Left colon (tissue), 2 donors: ENCODE data around the gene MIA. TPM values are rescaled to one million over a fixed set of nuclear protein-coding genes. Genes with fewer than 3 reads are reported as not detected.
A peak's percentile ranks its signal among the peaks of the same experiment; 100 is the strongest.
"Not testable (repeated sequence)": the region's sequence is repeated elsewhere in the genome, so short reads cannot be mapped to it uniquely, and the experiment has no call there.

ENCODE experiments used
- ATAC-seq: fragments of 200-7000 bp; cut with Tn5 transposase; one replicate; pipeline ENCODE4 v1.9.1; 2020; ENCODE audit warnings: mild to moderate bottlenecking, moderate library complexity
- DNase-seq, 2 donors: peaks; one replicate each; pipeline ENCODE4 v3.0.0-alpha.2; 2020
- intact Hi-C, 2 donors: fragments of 100-400 bp; cut with DNase I in 1 of 2; cut with micrococcal nuclease in 1 of 2; formaldehyde crosslinking; loops; one replicate each; pipeline versions ENCODE4 v1.11.2 to v1.14.0; 2022; cut with DNase I, micrococcal nuclease
- total RNA-seq, 2 donors: library from RNA; stranded (reverse); fragmentation: NEBNext Ultra II Directional; extraction: Animal tissue kit (Norgen Biotek cat#: 25700); gene quantifications; one replicate each; pipeline ENCODE4 v1.2.1, GENCODE V29; 2021
- donor health status: DM: no; HTN: no; CAD: no.
- donor health status: DM: yes; HTN: yes; CAD: no.

MIA gene
- total RNA-seq, 2 donors from 2014 or later = 1.7 TPM; not detected in 1

DNA sequence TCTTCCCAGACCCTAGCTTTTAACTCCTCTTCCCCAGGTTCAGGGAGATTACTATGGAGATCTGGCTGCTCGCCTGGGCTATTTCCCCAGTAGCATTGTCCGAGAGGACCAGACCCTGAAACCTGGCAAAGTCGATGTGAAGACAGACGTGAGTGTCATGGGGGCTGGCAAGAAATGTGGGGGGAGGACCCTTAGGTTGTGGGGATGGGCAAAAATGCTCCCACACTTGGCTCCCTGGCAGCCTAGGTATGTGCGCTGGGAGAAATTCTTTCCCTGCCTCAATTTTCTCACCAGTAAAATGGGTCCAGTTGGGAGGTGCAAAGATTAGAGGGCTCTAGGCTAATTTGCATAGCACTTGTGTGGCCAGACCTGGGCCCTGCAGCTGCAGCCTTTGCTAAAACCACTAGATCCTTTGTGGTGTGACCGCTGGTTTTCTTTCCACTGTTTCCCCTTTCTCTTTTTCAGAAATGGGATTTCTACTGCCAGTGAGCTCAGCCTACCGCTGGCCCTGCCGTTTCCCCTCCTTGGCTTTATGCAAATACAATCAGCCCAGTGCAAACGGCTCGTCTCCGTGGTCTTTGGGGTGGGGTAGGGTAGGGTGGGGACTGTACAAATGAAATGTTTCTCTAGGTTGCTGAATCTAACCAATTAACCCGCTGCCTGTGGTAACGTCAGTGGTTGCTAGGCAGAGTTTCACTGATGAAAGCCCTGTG lies 1.8 kb downstream of the MIA start:
- DNase-seq = peak; percentile 90 to 92
- peak; percentile 77 for ATAC-seq
- intact Hi-C loops = no loop called here

DNA sequence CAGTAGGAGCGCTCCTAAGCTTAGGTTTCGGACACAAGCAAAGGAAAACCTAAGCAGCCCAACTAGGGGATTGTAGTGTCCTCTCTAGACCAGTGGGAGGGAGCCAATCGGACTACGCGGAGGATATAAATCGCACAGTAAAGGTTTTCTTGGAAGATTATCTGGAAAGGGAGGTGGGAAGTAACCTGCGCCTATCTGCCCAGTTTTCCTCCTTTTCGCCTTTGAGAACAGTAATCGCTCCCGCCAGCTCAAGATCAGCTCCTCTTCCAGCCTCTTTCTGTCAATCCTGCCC lies 2.3 kb downstream of the MIA start:
- ATAC-seq (no peak), DNase-seq (no peak)
- intact Hi-C loops = no loop called here

DNA sequence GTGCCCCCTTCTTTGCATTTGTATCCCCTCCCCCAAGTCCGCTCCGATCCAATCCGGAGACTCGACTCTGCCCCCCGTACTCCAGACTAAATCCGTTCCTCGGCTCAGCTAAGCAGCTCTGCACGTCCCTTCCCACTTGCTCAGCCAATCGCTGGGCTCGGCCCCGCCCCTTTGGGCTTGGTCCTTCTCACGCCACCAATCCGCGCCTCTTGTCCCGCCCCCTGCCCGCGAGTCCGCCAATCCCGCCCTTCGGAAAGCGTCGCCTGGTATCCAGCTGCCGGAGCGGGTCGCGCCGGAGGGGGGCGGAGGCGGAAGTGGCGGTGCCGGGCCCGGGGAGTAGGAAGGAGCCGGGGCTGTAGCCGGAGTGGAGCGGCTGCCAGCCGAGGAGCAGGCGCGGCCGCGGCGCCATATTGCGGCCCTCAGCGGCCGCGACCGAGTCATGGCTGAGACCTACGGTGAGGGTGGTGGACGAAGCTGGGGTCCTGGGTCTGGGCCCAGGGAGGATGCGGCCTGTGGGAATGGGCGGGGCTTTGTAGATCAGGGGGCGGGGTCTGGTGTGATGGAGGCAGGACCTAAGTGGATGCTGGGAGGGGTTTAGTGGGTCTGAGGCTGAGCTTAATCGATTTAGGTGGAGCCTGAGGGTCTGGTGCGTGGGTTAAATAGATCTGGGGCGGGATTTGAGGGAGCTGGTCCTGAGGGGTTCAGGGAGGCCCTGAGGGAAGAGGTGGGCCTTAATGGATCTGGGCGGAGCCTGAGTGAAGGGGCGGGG lies 2.8 kb downstream of the MIA start, which contains the start of gene RAB4B:
Gene RAB4B, plus strand, starts transcription at position 311 of the 769 bp plus-strand sequence. Its CDS starts 129 bp downstream, at position 440.
- intact Hi-C loops = no loop called here
- DNase-seq (peak; percentile 100), ATAC-seq (peak; percentile 86)

- DNase-seq (no peak), ATAC-seq (no peak)
- intact Hi-C loops = no loop called here
These were observed 3.5 kb downstream of the MIA start for GRCh38 chr19:40778706-40779284.

GRCh38 chr19:40780582-40780981 lies 5.3 kb downstream of the MIA start:
- ATAC-seq (no peak), DNase-seq (no peak)
- intact Hi-C loops = no loop called here

DNA sequence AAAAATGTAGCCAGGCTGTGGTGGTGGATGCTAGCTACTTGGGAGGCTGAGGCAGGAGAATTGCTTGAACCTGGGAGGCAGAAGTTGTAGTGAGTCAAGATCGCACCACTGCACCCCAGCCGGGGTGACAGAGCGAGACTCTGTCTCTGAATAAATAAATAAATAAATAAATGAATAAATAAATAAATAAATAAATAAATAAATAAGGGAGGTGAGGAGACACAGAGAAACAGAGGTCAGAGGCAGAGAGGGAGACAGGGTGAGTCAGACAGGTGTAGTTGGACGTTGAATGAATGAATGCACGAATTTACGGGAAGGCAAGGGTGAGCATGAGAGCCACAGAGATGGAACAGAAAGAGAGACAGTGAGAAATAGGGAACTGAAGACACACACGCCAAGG lies 5.8 kb downstream of the MIA start:
- no peak for ATAC-seq
- no peak for DNase-seq
- intact Hi-C loops = no loop called here

- no peak for ATAC-seq
- no peak for DNase-seq
- intact Hi-C loops = no loop called here
These were observed 8.4 kb downstream of the MIA start for GRCh38 chr19:40783711-40784110.

- ATAC-seq, DNase-seq, intact Hi-C loops: not testable (repeated sequence)
These were observed 8.8 kb downstream of the MIA start for GRCh38 chr19:40784146-40784545.

DNA sequence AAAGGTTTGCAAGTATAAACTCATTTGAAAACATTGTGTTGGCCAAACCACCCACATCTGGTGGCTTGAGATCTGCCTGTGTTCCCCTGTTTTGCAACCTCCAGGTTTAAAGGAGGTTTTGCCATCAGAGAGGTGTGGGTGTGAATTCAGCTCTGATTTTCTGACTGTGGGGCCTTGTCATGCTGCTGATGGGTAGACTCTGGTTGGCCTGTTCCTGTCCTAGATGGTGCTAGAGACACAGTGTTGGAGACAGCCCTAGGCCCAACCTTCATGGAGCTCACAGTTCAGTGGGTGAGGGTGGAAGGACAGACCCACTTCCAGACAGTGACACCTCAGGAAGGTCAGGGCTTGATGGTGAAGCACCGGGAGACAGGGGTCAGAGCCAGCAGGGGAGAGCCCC lies 10.2 kb downstream of the MIA start:
- ATAC-seq = no peak
- no peak for DNase-seq
- intact Hi-C loops = no loop called here

DNA sequence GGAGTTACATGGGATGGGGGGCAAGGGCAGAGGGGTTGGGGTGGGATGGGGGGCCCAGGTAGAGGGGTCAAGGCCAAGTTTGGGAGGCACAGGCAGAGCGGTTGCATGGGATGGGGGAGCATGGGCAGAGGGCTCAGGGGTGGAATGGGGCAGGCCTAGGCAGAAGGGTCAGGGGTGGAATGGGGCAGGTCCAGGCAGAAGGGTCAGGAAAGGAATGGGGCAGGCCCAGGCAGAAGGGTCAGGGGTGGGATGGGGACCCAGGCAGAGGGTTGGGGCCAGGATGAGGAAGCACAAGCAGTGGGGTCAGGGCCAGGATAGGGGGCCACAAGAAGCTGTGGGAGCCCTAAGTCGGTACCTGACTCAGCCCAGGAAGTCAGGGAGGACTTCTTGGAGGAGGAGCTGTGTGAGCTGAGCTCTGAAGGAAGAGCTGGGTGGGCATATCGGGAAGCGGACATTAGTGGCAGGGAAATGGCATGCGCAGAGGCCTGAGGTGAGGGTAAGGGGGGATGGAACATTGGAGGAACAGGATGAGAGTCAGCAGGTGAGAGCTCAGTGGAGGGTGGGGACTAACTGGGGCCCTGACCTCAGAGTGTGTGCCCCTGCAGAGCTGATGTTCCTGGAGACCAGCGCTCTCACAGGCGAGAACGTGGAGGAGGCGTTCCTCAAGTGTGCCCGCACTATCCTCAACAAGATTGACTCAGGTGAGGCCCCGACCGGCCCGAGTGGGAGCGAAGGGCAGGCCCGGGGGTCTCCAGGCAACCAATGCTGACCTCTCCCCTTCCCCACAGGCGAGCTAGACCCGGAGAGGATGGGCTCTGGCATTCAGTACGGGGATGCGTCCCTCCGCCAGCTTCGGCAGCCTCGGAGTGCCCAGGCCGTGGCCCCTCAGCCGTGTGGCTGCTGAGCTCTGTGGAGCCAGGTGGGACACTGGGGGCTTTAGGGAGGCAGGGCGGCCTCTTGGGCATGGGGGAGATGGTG lies 11.0 kb downstream of the MIA start:
- ATAC-seq (no peak), DNase-seq (no peak)
- intact Hi-C loops = no loop called here

GRCh38 chr19:40791349-40791748 lies 16.0 kb downstream of the MIA start:
- ATAC-seq (no peak), DNase-seq (no peak)
- intact Hi-C loops = no loop called here

DNA sequence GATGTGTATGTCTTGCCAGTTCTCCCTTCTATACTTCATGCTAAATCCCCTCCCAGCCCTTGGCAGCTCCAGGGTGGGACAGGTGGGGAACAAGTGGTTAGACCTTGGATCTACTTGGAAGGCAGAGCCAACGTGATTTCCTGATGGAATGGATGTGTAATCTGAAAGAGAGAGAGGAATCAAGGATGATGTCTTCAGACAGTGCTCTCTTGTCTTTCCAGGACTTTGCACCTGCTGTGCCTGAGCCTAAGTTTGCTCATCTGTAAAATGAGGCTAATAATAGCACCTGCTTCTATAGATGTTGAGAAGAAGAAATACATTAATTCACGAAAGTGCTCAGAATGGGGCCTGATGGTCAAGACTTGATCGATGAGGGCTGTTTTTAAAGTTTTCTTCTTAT lies 16.7 kb downstream of the MIA start:
- no peak for DNase-seq
- peak; percentile 65 for ATAC-seq
- intact Hi-C loops = no loop called here

- ATAC-seq = no peak
- DNase-seq = no peak
- intact Hi-C loops = no loop called here
These were observed 22.0 kb downstream of the MIA start for GRCh38 chr19:40797166-40797962.

DNA sequence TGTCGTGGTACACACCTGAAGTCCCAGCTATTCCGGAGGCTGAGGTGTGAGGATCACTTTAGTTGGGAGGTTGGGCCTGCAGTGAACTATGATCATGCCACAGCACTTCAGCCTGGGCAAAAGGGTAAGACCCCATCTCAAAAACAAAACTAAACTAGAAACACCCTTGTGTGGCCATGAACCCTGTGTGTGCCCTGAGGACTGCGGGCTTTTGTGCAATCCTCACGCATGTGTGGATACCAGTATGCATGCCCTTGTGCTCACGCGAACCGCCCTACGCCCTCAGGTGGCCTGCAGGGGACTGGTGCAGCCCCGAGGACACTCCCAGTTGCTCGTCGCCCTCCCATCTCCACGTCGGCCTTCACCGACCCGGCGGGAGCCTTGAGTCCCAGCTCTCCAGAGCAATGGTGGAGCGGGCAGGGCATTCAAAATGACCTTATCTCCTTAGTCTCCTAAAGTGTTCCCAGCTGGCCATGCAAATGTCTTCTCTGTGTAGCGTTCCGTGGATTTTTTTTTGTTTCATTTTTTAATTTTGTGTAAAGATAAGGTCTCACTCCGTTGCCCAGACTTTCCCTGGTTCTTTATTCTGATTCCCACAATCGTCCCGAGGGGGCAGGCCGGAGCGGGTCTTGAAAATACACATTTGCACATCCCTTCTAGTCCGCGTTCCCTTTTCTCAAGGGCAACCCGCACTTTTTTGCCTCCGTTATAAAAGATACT lies 22.8 kb downstream of the MIA start:
- ATAC-seq (peak; percentile 67), DNase-seq (peak; percentile 84 to 90)
- intact Hi-C loops = no loop called here

GRCh38 chr19:40798683-40799557 lies 23.6 kb downstream of the MIA start, which contains the start of gene EGLN2:
Gene EGLN2 (plus strand): TSS chr19:40799191. CDS start chr19:40800573, 1,382 bp downstream.
- ATAC-seq (peak; percentile 76), DNase-seq (peak; percentile 100)
- intact Hi-C loops = no loop called here

DNA sequence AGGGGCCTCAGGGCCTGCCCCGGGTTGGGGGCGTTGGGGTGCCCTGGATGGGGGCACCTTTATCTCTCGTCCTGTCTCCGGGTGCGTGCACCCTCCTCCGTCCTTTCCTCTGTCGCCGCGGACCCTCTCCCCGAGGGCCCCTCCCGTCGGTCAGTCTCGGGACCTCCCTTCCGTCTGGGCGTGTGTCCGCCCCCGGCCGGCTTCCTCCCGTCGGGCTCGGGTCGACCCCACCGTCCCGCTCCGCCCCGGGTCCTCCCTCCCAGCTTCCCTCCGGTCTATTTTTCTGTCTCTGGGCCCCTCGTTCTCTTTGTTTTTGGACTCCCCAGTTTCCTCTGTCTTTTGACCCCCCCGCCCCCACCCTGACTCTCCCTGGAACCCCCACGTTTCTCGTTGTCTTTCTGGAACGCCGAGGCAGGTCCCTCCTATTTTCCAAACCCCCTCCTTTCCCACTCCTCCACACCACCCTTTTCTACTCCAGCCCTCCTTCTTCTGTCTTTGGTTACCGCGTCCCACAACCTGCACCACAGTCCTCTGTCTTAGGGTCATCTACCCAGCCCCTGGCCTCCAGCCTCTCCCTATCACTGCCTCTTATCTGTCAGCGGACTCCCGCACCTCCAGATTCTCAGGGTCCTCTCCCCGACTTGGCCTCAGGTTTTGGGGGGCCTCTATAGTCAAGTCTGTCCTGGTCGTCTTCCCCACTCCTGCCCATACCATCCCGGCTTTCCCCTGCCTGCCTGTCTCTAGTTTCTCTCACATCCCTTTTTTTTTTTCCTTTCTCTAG lies 24.4 kb downstream of the MIA start:
- peak in 1 of 2 donors; percentile 65 for DNase-seq
- ATAC-seq = no peak
- intact Hi-C loops = no loop called here
